ENCODE measurements around the gene DGKB.
"Not testable (repeated sequence)": the region's sequence is repeated elsewhere in the genome, so short reads cannot be mapped to it uniquely, and the experiment has no call there.

The DGKB gene

DNA sequence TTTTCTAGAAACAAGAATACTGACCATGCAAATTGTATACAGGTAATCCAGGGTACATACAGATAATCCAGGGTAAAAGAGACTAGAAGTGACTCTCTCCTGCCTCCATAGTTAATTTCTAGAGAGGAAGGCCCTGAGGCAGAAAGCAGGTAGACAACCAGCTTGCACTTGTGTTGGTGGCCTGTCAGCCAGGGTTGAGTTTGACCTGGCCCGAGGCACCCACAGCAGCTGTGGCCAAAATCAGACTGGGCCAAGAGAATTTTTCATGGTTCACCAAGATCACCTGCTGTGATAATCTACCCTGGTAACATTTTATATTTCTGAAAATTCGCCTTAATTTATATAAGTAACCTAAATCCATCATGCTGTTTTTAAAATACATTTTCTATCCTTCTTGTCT lies 526.6 kb downstream of the DGKB start:
- no peak for DNase-seq

DNA sequence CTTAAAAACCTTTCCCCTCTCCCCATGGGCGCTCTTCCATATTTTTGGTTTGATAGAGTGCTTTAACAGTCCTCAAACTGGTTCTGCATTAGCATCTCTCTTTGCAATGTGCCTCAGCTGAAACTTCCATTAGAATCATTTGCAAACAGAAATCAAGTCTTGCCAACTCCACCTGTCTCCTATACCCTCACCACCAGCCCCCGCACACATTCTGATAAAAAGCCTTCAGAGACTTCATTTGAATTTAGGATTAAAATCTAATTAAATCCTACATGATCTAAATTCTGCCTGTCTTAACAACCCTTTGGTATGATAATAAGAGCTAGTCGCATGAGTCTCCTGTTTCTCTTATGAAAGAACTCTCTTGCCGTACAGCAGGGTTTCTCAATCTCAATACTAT lies 528.2 kb downstream of the DGKB start:
- no peak for DNase-seq

DNA sequence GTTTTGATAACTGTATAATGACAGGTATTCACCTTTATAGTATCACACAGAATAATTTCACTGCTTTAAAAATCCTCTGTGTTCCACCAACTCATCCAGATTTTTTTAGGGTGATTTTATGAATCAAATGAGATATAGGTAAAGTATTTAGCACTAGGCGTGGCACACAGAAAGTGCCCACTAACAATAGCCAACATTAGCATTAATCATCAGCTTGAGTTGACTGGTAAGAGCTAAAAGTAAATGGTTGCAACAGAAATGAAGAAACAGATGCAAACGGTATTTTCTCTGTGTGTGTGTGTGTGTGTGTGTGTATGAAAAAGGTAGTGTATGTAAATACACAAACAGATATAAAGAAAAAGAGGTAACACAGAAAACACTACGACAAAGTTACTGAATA lies 534.3 kb downstream of the DGKB start:
- DNase-seq, result no peak

DNA sequence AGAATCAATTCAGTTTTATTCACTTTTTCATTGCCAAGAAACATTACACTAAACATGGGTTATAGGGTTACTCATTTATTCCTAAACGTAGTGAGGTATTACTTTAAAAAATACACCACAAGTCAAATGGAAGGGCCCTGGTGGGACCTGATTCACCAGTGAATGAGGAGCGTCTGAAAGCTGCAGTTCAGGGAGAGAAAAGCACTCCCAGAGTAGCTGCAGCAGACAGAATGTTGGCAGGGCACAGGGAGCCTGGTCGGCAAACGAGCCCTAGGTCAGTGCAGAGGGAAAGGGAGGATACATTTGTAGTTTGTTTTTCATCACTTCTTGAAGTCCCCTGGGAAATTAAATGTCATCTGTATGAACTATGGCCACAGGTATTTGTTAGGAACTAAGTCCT lies 551.4 kb downstream of the DGKB start:
- DNase-seq, result no peak

DNA sequence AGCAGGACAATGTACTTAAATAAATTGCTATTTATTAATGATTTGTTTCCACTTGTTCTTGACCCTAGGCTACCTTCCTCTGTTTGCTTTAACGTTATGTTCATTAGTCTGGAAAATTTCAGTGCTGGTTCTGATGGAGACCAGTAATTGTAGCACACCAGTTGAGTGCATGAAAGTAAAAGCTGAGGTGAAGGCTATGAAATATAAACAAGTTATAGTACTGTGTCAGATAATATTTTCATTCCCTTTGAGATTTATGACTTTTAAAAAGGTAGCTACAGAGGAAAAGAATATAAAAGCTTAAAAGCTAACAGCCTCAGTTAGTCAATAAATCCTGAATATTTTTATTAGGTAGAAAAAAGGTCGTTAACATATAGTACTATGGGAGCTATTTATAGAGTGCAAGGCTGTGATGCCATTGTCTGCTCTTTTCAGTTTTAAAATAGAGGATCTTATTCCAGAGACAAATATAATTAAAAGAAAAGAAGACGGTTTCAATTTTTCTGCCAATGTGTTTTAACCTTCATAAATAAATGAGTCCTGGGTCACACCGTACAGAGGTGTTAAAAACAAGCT lies 561.3 kb downstream of the DGKB start:
- no peak for DNase-seq

DNA sequence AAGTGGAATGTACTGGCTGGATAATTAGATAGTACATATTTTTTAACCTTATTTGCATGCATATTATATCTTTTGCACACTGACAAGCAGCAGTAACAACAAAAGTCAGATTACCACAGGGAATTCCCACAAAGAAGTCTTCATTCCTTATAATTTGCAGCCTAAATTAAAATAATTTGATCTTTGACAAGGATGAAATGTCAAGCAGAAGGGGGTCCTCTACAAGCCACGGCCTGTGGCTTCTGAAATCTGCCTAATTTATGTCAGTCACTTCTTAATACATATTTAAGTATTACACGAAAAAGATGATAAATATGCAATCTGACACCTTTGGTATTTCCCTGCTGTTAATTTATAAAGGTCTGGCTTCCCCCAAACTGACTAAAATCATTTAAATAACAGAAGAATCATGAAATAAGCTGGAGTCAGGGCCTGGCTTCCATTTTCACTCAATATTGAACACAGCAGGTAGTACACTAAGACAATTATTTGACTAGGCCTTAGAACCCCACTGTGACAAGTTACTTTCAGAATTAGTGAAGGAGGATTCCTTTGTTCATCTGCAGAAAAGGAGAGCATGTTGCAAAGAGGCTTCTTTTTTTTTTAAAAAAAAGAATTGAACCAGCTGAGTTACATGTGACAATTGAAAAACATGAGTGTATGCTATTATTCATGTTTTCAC lies 562.0 kb downstream of the DGKB start:
- no peak for DNase-seq

DNA sequence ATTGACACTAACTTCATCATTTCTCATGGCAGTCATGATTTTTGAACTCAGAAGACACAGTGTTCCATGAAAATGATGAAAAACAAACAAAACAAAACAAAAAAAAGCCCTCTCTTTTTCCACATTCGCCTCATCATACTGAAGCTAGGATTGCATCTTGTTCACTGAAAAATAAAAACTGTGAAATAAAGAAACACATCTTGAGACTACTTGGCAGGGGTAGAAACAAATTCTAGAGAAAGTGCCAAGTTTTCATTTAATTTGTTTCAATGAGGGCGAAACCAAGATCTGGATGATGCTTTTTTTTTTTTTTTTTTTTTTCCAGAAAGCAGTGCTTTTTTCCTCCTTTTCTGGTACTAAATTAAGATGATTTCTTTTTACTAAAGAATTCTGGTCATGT lies 562.7 kb downstream of the DGKB start:
- DNase-seq, result no peak

DNA sequence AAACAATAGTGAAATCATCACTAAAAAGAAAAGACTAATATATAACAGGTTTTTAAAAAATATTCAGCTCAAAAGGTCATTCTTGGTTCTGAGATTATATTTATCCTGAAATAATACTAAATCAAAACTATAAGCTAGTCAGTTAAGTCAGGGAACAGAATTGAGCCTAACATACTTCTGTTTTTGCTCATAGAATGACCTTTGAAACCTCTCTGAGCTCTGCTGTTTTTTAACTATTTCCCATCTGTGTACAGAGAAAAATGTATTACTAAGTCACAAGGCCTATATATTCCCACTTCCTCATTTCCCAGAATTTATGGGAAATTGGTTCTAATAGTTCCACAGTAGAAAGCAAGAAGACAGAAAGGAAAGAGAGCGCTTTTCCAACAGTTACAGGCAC lies 566.3 kb downstream of the DGKB start:
- DNase-seq, result no peak

DNA sequence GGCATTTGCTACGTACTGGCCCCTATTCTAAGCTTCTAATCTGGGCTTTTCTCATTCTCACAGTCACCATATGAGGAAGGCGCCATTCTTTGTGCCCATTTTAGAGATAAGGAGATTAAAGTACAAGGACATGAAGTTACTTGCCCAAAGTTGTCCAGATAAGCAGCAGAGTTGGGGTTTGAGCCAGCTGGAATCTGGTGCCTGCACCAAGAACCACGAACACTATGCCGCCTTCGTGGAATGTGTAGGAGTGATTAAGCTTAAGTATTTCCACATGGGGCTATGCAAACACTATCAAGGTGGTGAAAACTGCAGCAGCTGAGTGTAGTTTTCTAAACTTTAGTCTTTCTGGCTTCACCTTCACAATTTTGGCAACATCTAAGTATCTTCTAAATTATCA lies 570.4 kb downstream of the DGKB start:
- no peak for DNase-seq

DNA sequence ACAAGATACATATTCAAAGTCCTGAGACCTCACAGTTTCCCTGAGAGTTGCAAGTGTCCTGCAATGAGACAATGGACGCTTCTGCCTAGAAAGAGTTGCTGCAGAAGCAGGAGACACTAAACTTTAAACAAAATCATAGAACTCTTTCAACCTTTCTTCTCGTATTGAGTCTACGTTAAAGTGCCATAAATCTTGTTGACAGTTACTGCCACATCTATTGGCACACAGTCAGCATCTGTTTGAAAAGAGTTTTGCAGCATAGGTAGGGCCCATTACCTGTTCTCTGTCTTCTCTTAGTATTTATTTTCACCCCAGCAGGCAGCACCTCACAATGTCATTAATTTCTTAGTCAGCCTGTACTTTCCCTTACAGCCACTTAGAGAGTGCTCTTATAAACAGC lies 577.8 kb downstream of the DGKB start:
- no peak for DNase-seq

DNA sequence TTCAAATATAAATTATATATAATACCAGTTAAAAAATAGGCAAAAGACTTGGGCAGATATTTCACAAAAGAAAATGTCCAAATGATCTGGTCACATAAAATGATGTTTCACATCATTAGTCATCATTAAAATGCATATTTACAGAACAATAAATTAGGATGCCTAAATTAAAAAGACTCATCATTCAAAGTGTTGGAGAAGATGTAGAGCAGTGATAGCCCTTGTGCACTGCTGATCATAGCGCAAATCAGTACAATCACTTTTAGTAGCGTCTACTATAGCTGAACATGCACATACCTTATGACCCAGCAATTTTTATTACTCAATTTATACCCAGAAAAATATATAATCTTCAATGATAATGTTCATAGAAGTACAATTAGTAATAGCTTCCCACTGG lies 579.8 kb downstream of the DGKB start:
- no peak for DNase-seq

DNA sequence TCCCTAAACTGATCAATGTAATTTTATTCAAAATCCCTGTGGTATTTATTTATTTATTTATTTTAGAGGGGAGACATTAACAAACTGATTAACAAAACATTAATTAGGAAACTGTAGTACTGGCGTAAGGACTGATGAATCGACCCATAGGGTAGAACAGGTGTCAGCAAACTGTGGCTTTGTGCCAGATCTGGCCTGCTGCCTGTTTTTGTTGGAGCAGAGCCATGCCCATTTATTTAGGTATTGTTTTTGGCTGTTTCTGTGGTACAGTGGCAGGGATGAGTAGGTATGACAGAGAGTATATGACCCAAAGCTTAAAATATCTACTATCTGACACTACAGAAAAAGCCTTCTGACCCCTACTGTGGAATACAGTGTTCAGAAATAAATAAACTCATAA lies 580.6 kb downstream of the DGKB start:
- no peak for DNase-seq

DNA sequence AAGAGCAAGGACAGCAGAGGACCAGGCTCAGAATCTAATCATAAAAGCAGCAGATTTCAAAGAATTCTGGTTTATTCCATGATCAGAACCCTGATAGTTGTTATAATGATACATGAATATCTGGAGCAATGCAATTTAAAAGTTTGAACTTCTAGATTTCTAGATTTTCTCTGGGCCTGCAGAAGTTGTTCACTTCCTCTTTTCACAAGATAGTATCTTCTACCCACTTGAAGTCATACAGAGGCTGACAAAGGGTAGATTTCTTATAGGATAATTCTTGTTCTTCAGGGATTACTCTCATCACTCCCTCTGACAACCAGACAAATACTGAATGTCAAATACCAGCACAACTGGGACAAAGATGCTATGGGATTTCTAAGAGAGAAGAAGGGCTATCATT lies 593.1 kb downstream of the DGKB start:
- no peak for DNase-seq

DNA sequence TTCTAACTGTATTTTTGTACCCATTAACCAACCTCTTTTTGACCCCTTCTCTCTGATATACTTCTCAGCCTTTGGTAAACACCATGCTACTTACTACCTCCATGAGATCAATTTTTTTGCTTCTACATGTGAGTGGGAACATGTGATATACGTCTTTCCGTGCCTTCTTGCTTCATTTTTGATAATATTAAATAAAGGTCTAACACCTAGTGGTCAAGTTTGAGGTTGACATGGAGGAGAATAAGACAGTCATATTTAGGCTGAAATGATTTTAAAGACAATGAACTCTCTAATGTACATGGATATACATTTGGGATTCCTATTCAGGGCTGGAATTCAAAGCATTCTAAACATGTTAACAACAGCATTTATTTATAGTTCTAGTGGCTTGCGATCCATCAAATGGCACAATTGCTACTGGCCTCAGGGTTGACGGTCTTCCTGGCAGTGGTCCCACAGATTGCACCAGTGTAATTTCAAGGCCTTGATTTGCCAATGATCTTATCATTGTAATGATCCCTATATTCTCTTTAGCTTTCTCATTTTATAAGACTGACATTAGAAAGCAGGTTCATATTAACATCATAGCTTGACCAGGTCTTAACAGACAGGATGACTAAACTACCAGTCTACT lies 597.2 kb downstream of the DGKB start:
- no peak for DNase-seq

DNA sequence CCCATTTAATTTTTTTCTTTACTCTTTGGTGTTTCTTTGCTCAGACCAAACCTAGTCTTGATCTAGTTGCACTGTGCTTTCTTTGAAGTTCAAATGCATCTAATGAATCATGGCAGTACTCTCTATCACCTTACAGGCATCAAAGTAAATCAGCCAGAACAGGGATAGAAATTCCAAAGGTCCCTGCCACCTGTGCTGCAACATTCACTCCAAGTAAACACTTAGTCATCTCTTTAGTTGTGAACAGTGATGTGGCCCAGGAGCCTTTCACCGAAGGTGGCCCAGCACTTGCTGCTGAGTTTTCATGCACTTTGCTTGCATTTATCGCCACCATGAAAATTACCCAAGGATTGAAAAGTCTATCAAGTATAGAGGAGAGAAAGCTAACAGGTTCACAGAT lies 599.0 kb downstream of the DGKB start:
- DNase-seq, result no peak

DNA sequence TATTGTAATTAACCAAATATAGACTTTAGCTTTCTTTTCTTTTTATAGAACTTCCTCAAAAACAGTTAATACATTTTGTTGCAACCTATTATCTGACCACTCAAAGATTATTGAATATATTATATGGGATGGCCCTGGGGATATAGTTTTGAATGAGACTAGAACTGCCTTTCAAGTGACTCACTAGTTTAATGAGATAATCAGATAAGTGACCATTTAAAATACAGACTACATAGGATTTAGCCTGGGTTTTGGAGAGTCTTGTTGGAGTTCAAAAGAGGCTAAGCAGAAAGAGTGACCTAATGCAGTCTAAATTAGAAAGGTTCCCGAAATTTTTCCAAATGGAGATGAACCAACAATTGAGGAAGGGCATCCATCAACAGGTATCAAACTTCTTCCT lies 607.9 kb downstream of the DGKB start:
- DNase-seq, result no peak

DNA sequence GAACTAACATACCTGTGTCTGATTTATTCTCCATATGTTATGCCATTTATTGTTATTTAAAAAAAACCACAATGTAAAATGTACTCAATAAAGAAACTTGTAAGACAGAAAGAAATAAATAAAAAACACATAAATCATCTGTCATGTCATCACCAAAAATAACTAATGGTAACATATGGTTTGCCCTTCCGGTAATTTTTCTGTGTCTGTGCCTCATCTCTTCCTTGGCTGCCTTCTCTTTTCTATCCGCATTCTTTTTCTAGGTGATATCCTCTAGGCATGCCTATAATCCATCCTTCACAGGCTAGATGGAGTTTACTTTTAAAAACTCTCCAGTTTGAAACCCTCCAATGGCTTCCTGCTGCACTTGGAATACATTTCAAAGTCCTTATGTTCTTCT lies 609.1 kb downstream of the DGKB start:
- DNase-seq, result no peak

DNA sequence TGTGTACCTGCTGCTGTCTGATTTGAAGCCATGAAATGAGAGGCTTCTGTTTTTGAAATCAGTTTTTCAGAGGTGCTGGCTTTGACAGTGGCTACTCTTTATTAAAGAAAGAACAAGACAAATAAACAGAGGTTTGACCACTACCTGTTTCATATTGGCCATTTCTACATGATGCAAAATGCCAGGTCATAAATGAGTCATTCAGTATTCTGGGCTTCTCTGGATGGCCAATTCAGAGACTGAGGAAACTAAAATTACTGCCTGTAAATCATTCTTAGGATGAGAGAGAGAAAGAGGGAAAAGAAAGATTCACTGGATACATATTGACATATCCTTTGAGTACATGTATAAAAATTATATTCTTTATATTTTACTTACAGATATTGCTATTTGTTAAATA lies 609.8 kb downstream of the DGKB start:
- DNase-seq, result no peak

DNA sequence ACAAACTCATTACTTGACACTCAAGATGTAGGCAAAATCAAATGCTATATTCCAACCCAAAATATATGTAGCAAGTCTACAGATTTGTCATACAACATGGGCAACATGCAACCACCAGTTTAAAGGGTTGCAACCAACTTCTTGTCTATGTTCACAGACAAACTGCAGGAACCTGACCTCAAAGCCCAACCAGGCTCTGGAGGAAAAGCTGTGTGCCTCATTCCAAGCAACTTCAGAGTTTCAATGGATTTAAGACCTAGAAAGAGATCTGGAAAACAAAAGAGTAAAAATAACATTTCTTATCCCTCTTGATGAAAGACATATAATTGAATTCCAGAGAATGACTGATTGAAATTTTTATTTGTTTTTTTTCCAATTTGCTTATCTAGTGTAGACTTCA lies 612.6 kb downstream of the DGKB start:
- no peak for DNase-seq

DNA sequence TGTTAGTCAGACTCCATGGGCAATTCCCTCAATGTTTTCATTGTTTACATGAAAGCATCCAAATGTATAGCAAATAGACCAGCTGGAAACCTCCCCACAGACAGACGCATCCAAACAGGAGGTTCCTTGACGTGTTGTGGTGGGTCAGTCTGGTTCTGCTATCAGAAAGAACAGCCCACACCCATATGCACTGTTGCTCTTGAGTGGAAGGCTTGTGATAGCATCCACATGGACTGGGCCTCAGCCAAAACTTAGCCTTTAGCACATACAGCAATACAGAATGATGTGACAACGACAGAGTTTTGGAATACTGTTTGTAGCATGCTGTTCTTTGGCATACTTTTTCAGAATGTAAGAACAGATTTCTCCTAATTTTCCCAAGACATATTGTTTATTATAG lies 613.9 kb downstream of the DGKB start:
- DNase-seq, result no peak

DNA sequence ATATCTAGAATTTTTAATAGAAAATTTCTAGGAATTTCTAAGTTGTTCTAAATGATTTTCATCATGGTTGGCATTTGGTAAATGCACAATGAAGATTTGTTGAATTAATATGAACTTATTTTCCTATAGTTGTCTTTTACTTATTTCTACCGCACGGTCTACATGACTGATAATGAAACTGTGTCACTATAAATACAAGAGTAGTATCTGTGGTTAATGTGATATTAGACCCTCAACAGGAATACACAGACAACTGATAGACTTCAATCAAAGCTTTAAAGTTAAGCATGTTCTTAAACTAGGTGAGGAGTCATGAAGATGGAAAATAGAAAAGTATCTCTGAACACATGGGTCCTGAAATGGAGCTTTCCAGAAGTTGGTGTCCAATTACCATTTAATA lies 615.2 kb downstream of the DGKB start:
- DNase-seq, result no peak

DNA sequence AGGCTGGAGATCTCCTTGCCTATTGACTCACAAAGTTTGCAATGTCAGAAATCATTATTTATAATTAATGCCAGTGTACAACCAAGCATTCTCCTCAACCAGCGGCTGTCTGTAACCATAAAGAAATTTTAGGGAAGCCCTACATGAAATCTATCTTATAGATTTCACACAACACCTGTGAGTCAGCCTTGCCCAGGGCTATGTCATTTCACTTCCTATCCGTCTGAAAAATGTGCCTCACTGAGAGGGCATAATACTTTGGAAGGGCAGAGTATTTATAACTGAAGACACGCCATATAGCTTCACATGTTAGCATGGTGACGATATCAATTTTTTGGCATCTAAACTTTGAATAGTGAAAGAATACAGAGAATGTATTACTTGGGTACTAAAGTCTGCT lies 616.5 kb downstream of the DGKB start:
- no peak for DNase-seq

DNA sequence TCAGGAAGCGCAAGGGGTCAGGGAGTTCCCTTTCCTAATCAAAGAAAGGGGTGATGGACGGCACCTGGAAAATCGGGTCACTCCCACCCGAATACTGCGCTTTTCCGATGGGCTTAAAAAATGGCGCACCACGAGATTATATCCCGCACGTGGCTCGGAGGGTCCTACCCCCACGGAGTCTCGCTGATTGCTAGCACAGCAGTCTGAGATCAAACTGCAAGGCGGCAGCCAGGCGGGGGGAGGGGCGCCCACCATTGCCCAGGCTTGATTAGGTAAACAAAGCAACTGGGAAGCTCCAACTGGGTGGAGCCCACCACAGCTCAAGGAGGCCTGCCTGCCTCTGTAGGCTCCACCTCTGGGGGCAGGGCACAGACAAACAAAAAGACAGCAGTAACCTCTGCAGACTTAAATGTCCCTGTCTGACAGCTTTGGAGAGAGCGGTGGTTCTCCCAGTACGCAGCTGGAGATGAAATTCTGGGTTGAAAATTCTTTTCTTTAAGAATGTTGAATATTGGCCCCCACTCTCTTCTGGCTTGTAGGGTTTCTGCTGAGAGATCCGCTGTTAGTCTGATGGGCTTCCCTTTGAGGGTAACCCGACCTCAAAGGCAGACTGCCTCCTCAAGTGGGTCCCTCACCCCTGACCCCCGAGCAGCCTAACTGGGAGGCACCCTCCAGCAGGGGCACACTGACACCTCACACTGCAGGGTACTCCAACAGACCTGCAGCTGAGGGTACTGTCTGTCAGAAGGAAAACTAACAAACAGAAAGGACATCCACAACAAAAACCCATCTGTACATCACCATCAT lies 623.3 kb downstream of the DGKB start:
- not testable (repeated sequence) for DNase-seq

DNA sequence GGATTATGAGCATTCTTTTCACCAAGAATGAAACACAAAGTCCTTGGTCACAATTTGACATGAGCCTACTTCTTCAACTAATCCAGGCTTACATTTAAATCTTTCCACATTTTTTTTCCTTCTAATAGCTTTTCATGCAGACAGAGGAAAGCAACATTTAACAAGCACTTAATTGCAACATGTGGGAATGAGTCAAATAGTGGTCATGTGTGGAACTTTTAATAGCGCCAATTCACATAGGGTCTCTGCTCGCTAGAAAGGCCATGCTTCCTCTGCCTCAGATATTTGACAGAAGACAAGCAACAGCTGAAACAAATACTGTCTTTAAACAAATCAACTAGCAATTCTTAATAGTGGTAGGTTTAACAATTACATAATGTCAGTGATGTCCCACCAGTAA lies 627.2 kb downstream of the DGKB start:
- DNase-seq, result no peak
